ENCODE measurements around the gene TMEM116. TPM values are rescaled to one million over a fixed set of nuclear protein-coding genes. Genes with fewer than 3 reads are reported as not detected.

TMEM116 gene
- total and polyA plus RNA-seq, 2 of the 4 experiments (the other 2 are of a cell fraction), result 5.5 to 8.4 TPM

- Histone ChIP-seq H2BK20ac (ENCODE audit: low read depth, low read length) (no peak overlapping the region), H3K56ac (ENCODE audit: extremely low read depth, insufficient read depth, low read length) (no peak overlapping the region), H3K36me3 (ENCODE audit: control insufficient read depth, insufficient read depth, low read length) (peaks cover 48% of the 10 kb centered on the region), H3K4me1 (ENCODE audit: control insufficient read depth, insufficient read depth, low read length) (no peaks in the 10 kb centered on the region), H3K79me1 (ENCODE audit: low read depth in 1 of 2, low read length in 2 of 2) (peaks cover 3 to 5% of the 10 kb centered on the region in 2 experiments; a peak in 3 of 4 replicates), H4K20me1 (ENCODE audit: insufficient read depth, low read length) (no peaks in the 10 kb centered on the region), H2BK5ac (ENCODE audit: low read depth, low read length, poor library complexity, severe bottlenecking) (no peak overlapping the region), H3K4ac (ENCODE audit: low read depth, low read length) (no peak overlapping the region), H3K23ac (ENCODE audit: low read depth, low read length) (no peak overlapping the region), H3K4me2 (ENCODE audit: low read depth, low read length) (no peak overlapping the region), H4K91ac (ENCODE audit: insufficient read depth, low read depth, low read length) (no peak overlapping the region), H3K4me3 (ENCODE audit: insufficient read depth, low read depth, low read length) (no peak overlapping the region), H2BK15ac (ENCODE audit: low read depth, low read length) (no peak overlapping the region), H3K27ac (ENCODE audit: insufficient read depth, low read length) (no peak overlapping the region), H2AK9ac (replicated peaks; ENCODE audit: low read depth, low read length, poor library complexity) (no peak overlapping the region), H3K18ac (ENCODE audit: low read depth, low read length) (no peak overlapping the region), H3K9me3 (ENCODE audit: control insufficient read depth, insufficient read depth, low read length) (no peaks in the 10 kb centered on the region), H2BK120ac (ENCODE audit: low read depth, low read length) (no peak overlapping the region), H3K9me1 (ENCODE audit: insufficient read depth, low read length) (peaks cover 3% of the 10 kb centered on the region; the same call in 1 of the 2 replicates), H4K8ac (ENCODE audit: low read depth in 2 of 2, low read length in 2 of 2) (no peak overlapping the region), H3K9ac (ENCODE audit: low read depth, low read length) (no peak overlapping the region), H3K14ac (replicated peaks; ENCODE audit: low read depth, low read length) (no peak overlapping the region), H3K27me3 (ENCODE audit: control insufficient read depth, insufficient read depth, low read length) (no peaks in the 10 kb centered on the region), H2AK5ac (ENCODE audit: low read depth, low read length) (no peak overlapping the region), H2AFZ (replicated peaks; ENCODE audit: low read length, poor library complexity) (no peak overlapping the region), H4K5ac (ENCODE audit: low read depth, low read length) (no peak overlapping the region)
- no peak for DNase-seq
- TF ChIP-seq, protein P1, sequence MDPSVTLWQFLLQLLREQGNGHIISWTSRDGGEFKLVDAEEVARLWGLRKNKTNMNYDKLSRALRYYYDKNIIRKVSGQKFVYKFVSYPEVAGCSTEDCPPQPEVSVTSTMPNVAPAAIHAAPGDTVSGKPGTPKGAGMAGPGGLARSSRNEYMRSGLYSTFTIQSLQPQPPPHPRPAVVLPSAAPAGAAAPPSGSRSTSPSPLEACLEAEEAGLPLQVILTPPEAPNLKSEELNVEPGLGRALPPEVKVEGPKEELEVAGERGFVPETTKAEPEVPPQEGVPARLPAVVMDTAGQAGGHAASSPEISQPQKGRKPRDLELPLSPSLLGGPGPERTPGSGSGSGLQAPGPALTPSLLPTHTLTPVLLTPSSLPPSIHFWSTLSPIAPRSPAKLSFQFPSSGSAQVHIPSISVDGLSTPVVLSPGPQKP (IDR thresholded peaks at IDR 0.05; ENCODE audit: borderline replicate concordance, low read depth, low read length), result no peak
- no peak for TF ChIP-seq MAFK (IDR thresholded peaks at IDR 0.05; ENCODE audit: low read depth, low read length)
- no peak for TF ChIP-seq RFX5 (IDR thresholded peaks at IDR 0.05; ENCODE audit: low read depth, low read length)
- TF ChIP-seq CEBPB (IDR thresholded peaks at IDR 0.05; ENCODE audit: low read depth, low read length), result no peak
- TF ChIP-seq CHD1 (IDR thresholded peaks at IDR 0.05; ENCODE audit: low read depth, low read length), result no peak
- no peak for TF ChIP-seq MXI1 (IDR thresholded peaks at IDR 0.05; ENCODE audit: borderline replicate concordance, low read depth, low read length)
- in situ Hi-C loops (cut with MboI; ENCODE audit: low sequenced_read_pairs) (no loop called here), intact Hi-C loops (cut with micrococcal nuclease) (no loop called here), dilution Hi-C loops (cut with HindIII; ENCODE audit: low sequenced_read_pairs, unreplicated experiment) (no loop called here)
- BruUV-seq (replicated peaks), result no TSS peak
- 80% methylated on average over 1 of the region's 1 CpG; no CpG with 5 or more reads in 1 of the 2 experiments for WGBS, 2 experiments (ENCODE audit: extremely low coverage in 2 of 2, insufficient read length in 1 of 2)
- ChIA-PET POLR2A (ENCODE audit: unreplicated experiment) (no interaction called here), CTCF (no interaction called here)
- no peak for ATAC-seq (ENCODE audit: low read depth)
Measured at GRCh38 chr12:111881716-111882115, 131.2 kb downstream of the TMEM116 start.

Small RNA genes within 50 kb of the gene (microRNA-seq; reads per million reads assigned to microRNA genes)
- not detected for gene AC004024.1 (ENCODE audit: insufficient read depth, insufficient read length)
- gene MIR3657 (ENCODE audit: insufficient read depth in 1 of 2, insufficient read length in 1 of 2, unreplicated experiment in 1 of 2), result 0 reads per million in 2 experiments

Small RNA genes within 50 kb of the gene (small RNA-seq; reads per million reads assigned to genes)
- gene AC004024.1 (0 reads per million in 5 experiments), gene MIR3657 (0 to 1.9 (median 0) reads per million in 5 experiments)

Other genes starting within 250 kb of the TMEM116 start
- gene ALDH2, start 246.2 kb downstream of the TMEM116 start, total RNA-seq (2012; rRNA removed), result 12.5 and 16.0 TPM in 2 replicates
- gene ALDH2, start 246.2 kb downstream of the TMEM116 start, polyA plus RNA-seq (2012; rRNA removed), result 35.0 and 41.2 TPM in 2 replicates
- gene MAPKAPK5, start 170.9 kb downstream of the TMEM116 start, total RNA-seq (2012; rRNA removed), result 34.4 and 44.6 TPM in 2 replicates
- gene MAPKAPK5, start 170.9 kb downstream of the TMEM116 start, polyA plus RNA-seq (2012; rRNA removed), result 35.0 and 35.7 TPM in 2 replicates
- gene ERP29, start 261 bp upstream of the TMEM116 start, total RNA-seq (2012; rRNA removed), result 30.3 and 36.1 TPM in 2 replicates
- 82.2 and 98.8 TPM in 2 replicates for gene ERP29, start 261 bp upstream of the TMEM116 start, polyA plus RNA-seq (2012; rRNA removed)
- 25.5 and 28.3 TPM in 2 replicates for gene NAA25, start 95.6 kb upstream of the TMEM116 start, total RNA-seq (2012; rRNA removed)
- 7.3 and 10.3 TPM in 2 replicates for gene NAA25, start 95.6 kb upstream of the TMEM116 start, polyA plus RNA-seq (2012; rRNA removed)
- gene TRAFD1, start 112.4 kb upstream of the TMEM116 start, total RNA-seq (2012; rRNA removed), result 69.7 and 70.4 TPM in 2 replicates
- 34.7 and 41.3 TPM in 2 replicates for gene TRAFD1, start 112.4 kb upstream of the TMEM116 start, polyA plus RNA-seq (2012; rRNA removed)